Endothelial cell of umbilical vein (primary cell): ENCODE measurements around the gene ZNF100.

Source experiments
- POLR2A ChIP-seq: IDR thresholded peaks from 2 replicates; pipeline ENCODE4 v1.6.1; 2012; ENCODE audit warnings: low read depth, mild to moderate bottlenecking, control low read depth, low read length
- TF ChIP-seq, protein P1 (sequence below): IDR thresholded peaks from 2 replicates; pipeline ENCODE4 v1.6.1; 2011; ENCODE audit not compliant: insufficient read depth, insufficient read length

DNA sequence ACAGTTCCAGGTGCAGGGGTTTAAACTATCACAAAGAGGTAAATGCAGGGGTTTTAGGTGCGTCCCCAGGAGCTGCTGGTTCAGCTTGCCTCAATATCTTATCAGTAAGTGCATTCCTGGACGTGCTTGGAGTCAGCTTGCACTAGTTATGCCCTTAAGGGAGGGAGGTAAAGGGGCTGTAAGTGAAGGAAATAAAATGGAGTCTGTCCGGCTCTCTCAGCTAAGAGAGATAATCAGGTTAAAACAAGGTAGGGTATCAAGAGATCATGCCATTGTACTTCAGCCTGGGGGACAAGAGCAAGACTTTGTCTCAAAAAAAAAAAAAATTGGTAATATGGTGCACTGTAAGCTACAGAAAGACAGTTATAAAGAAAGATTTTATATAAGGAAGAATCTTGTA is 69.7 kb downstream of the ZNF100 start:
- TF ChIP-seq POLR2A: no peak
- TF ChIP-seq, protein P1, sequence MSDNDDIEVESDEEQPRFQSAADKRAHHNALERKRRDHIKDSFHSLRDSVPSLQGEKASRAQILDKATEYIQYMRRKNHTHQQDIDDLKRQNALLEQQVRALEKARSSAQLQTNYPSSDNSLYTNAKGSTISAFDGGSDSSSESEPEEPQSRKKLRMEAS: no peak
